Measurements from ENCODE around the gene REX1BD. TPM values are rescaled to one million over a fixed set of nuclear protein-coding genes. Genes with fewer than 3 reads are reported as not detected.

The REX1BD gene
- total RNA-seq, 2 donors from 2014 or later: 46.7 to 79.6 TPM

GRCh38 chr19:18634612-18635297 is 46.2 kb downstream of the REX1BD start:
- Histone ChIP-seq H3K36me3 (no peaks in the 10 kb centered on the region), H3K4me3 (no peak overlapping the region), H3K27ac (no peak overlapping the region), H3K4me1 (peaks cover 4% of the 10 kb centered on the region), H3K9me3 (no peaks in the 10 kb centered on the region), H3K27me3 (no peaks in the 10 kb centered on the region), H3K9ac (ENCODE audit: low read depth in 2 of 2, low read length in 2 of 2) (peak overlapping the region in 1 of 2 donors; percentile 32)
- intact Hi-C loops (cut with DNase I): no loop called here
- TF ChIP-seq CTCF (IDR thresholded peaks at IDR 0.05): no peak
- DNase-seq: peak; percentile 47

GRCh38 chr19:18635831-18636182 is 47.2 kb downstream of the REX1BD start:
- Histone ChIP-seq H3K4me1 (peaks cover 4% of the 10 kb centered on the region), H3K36me3 (no peaks in the 10 kb centered on the region), H3K27me3 (no peaks in the 10 kb centered on the region), H3K9ac (ENCODE audit: low read depth in 2 of 2, low read length in 2 of 2) (peak overlapping the region in 1 of 2 donors; percentile 32), H3K9me3 (no peaks in the 10 kb centered on the region), H3K4me3 (peak overlapping the region; percentile 80), H3K27ac (no peak overlapping the region)
- intact Hi-C loops (cut with DNase I): no loop called here
- no peak for TF ChIP-seq CTCF (IDR thresholded peaks at IDR 0.05)
- DNase-seq: no peak

GRCh38 chr19:18636183-18636968 is 47.8 kb downstream of the REX1BD start:
- intact Hi-C loops (cut with DNase I): no loop called here
- Histone ChIP-seq H3K4me1 (peaks cover 4% of the 10 kb centered on the region), H3K27me3 (no peaks in the 10 kb centered on the region), H3K27ac (no peak overlapping the region), H3K36me3 (no peaks in the 10 kb centered on the region), H3K9me3 (no peaks in the 10 kb centered on the region), H3K9ac (ENCODE audit: low read depth in 2 of 2, low read length in 2 of 2) (peak overlapping the region in 1 of 2 donors; percentile 46), H3K4me3 (peak overlapping the region; percentile 80)
- no peak for TF ChIP-seq CTCF (IDR thresholded peaks at IDR 0.05)
- peak; percentile 100 for DNase-seq

- no peak for DNase-seq
- peak within 1 kb of the TSS; percentile 80 for H3K4me3 ChIP-seq
- H3K9me3 ChIP-seq: no peaks in the 10 kb centered on the region
- no peaks in the 10 kb centered on the region for H3K27me3 ChIP-seq
- TF ChIP-seq CTCF (IDR thresholded peaks at IDR 0.05): no peak
- peaks cover 4% of the 10 kb centered on the region for H3K4me1 ChIP-seq
- no peaks in the 10 kb centered on the region for H3K36me3 ChIP-seq
- H3K27ac ChIP-seq: peak within 1 kb of the TSS; percentile 55
- peak within 1 kb of the TSS; percentile 81 to 89 for H3K9ac ChIP-seq (ENCODE audit: low read depth in 2 of 2, low read length in 2 of 2)
- intact Hi-C loops (cut with DNase I): no loop called here
Observed at GRCh38 chr19:18636969-18637629, 48.5 kb downstream of the REX1BD start, which contains the start of gene KLHL26. Gene KLHL26 (plus strand): TSS chr19:18637028. CDS start chr19:18637055, 27 bp downstream.
